ENCODE measurements around the gene CATSPER3.

GRCh38 chr5:135051399-135051798 is 83.7 kb downstream of the CATSPER3 start:
- TF ChIP-seq CTCF (conservative IDR thresholded peaks at IDR 0.05; ENCODE audit: low read depth, low read length) (no peak), EZH2 (IDR thresholded peaks at IDR 0.05; ENCODE audit: low read length, unreplicated experiment) (no peak), EZH2phosphoT487 (IDR thresholded peaks at IDR 0.05; ENCODE audit: borderline replicate concordance, low read length) (no peak)

Data from PC-3 (cell line).